ENCODE data around the gene B4GALNT1.

B4GALNT1 gene

GRCh38 chr12:57609781-57610553 lies 23.0 kb downstream of the B4GALNT1 start:
- peak overlapping the region; percentile 50 for H3K4me3 ChIP-seq (ENCODE audit: low read depth, low read length)

GRCh38 chr12:57609101-57609780 lies 23.8 kb downstream of the B4GALNT1 start:
- H3K4me3 ChIP-seq (ENCODE audit: low read depth, low read length), result peak overlapping the region; percentile 50

- H3K4me3 ChIP-seq (ENCODE audit: low read depth, low read length), result no peak overlapping the region
Measured at GRCh38 chr12:57607958-57608663, 24.9 kb downstream of the B4GALNT1 start.

- no peak overlapping the region for H3K4me3 ChIP-seq (ENCODE audit: low read depth, low read length)
Measured at GRCh38 chr12:57606821-57607220, 26.2 kb downstream of the B4GALNT1 start.

- H3K4me3 ChIP-seq (ENCODE audit: low read depth, low read length), result no peak overlapping the region
Measured at GRCh38 chr12:57606399-57606798, 26.6 kb downstream of the B4GALNT1 start.

- no peak overlapping the region for H3K4me3 ChIP-seq (ENCODE audit: low read depth, low read length)
Measured at GRCh38 chr12:57605811-57606311, 27.1 kb downstream of the B4GALNT1 start.

GRCh38 chr12:57604992-57605810 lies 27.8 kb downstream of the B4GALNT1 start:
- peak overlapping the region; percentile 88 for H3K4me3 ChIP-seq (ENCODE audit: low read depth, low read length)

GRCh38 chr12:57604454-57604991 lies 28.5 kb downstream of the B4GALNT1 start, which contains the start of gene DTX3:
Gene DTX3 (plus strand): TSS chr12:57604824. CDS start chr12:57606518, 1,694 bp downstream.
- H3K4me3 ChIP-seq (ENCODE audit: low read depth, low read length), result peak within 1 kb of the TSS; percentile 88

GRCh38 chr12:57603815-57604453 lies 29.1 kb downstream of the B4GALNT1 start:
- H3K4me3 ChIP-seq (ENCODE audit: low read depth, low read length), result peak overlapping the region; percentile 88

GRCh38 chr12:57603324-57603723 lies 29.7 kb downstream of the B4GALNT1 start:
- H3K4me3 ChIP-seq (ENCODE audit: low read depth, low read length), result no peak overlapping the region

GRCh38 chr12:57602544-57602943 lies 30.5 kb downstream of the B4GALNT1 start:
- no peak overlapping the region for H3K4me3 ChIP-seq (ENCODE audit: low read depth, low read length)

GRCh38 chr12:57600395-57600794 lies 32.6 kb downstream of the B4GALNT1 start:
- no peak overlapping the region for H3K4me3 ChIP-seq (ENCODE audit: low read depth, low read length)

GRCh38 chr12:57593187-57593586 lies 39.8 kb downstream of the B4GALNT1 start:
- no peak overlapping the region for H3K4me3 ChIP-seq (ENCODE audit: low read depth, low read length)

- H3K4me3 ChIP-seq (ENCODE audit: low read depth, low read length), result no peak overlapping the region
Measured at GRCh38 chr12:57592551-57593165, 40.3 kb downstream of the B4GALNT1 start.

- H3K4me3 ChIP-seq (ENCODE audit: low read depth, low read length), result peak overlapping the region; percentile 92
Measured at GRCh38 chr12:57591782-57592325, 41.1 kb downstream of the B4GALNT1 start.

GRCh38 chr12:57590864-57591781 lies 41.9 kb downstream of the B4GALNT1 start, which contains the start of gene PIP4K2C:
Gene PIP4K2C (plus strand): TSS chr12:57591192. CDS start chr12:57591290, 98 bp downstream.
- H3K4me3 ChIP-seq (ENCODE audit: low read depth, low read length), result peak within 1 kb of the TSS; percentile 92

- peak overlapping the region; percentile 92 for H3K4me3 ChIP-seq (ENCODE audit: low read depth, low read length)
Measured at GRCh38 chr12:57590479-57590863, 42.5 kb downstream of the B4GALNT1 start.

All from iPS-11a (cell line).